ENCODE data around the gene NUP85. TPM values are rescaled to one million over a fixed set of nuclear protein-coding genes. Genes with fewer than 3 reads are reported as not detected.

NUP85 gene
- total and polyA plus RNA-seq, 2 experiments from 2014 or later, result 59.4 to 114 TPM

- no peaks in the 10 kb centered on the region for H3K4me1 ChIP-seq (ENCODE audit: insufficient read depth)
- peaks cover 26% of the 10 kb centered on the region for H3F3A ChIP-seq (replicated peaks; ENCODE audit: low read depth)
- H4K20me1 ChIP-seq (replicated peaks; ENCODE audit: insufficient read depth), result peaks cover 4% of the 10 kb centered on the region; the same call in 1 of the 2 replicates
- Mint-ChIP-seq H3K27me3 (ENCODE audit: insufficient read depth, low read depth, poor library complexity) (peaks cover 19% of the 10 kb centered on the region), H3K36me3 (ENCODE audit: low read depth) (peaks cover 73% of the 10 kb centered on the region), H3K4me1 (peaks cover 10% of the 10 kb centered on the region; the same call in 2 of the 3 replicates), H3K4me3 (no peak overlapping the region), H3K9me3 (no peaks in the 10 kb centered on the region), H3K27ac (no peak overlapping the region)
- DNase-seq (ENCODE audit: low spot score) (no peak), ATAC-seq (no peak)
- H3K36me3 ChIP-seq (ENCODE audit: insufficient read depth), result peaks cover 11% of the 10 kb centered on the region; the same call in 1 of the 2 replicates
- H3K4me3 ChIP-seq, result no peak overlapping the region
- H3K4me2 ChIP-seq, result no peak overlapping the region
- H3K79me2 ChIP-seq (replicated peaks; ENCODE audit: insufficient read depth), result peaks cover 2% of the 10 kb centered on the region; the same call in 1 of the 2 replicates
- H3K27me3 ChIP-seq (ENCODE audit: insufficient read depth), result no peaks in the 10 kb centered on the region
- no peaks in the 10 kb centered on the region for H3K9me2 ChIP-seq (ENCODE audit: insufficient read depth)
- H2AFZ ChIP-seq, result no peak overlapping the region
- TF ChIP-seq ETS1 (IDR thresholded peaks at IDR 0.05) (no peak), EZH2 (IDR thresholded peaks at IDR 0.05; ENCODE audit: low read depth, unreplicated experiment) (no peak), CTCF (conservative IDR thresholded peaks at IDR 0.05; ENCODE audit: low read depth in 2 of 2) (no peak), POLR2AphosphoS5 (IDR thresholded peaks at IDR 0.05; ENCODE audit: low read depth) (no peak), JUNB (IDR thresholded peaks at IDR 0.05; ENCODE audit: unreplicated experiment) (no peak), CREB1 (CRISPR knock-in tag; IDR thresholded peaks at IDR 0.05; ENCODE audit: low read depth) (no peak)
- no peak overlapping the region for H3K27ac ChIP-seq (ENCODE audit: low read depth)
These were observed 36.5 kb downstream of the NUP85 start for GRCh38 chr17:75241996-75242460.

GRCh38 chr17:75242461-75243042 is 37.1 kb downstream of the NUP85 start:
- H3K4me3 ChIP-seq, result no peak overlapping the region
- peaks cover 26% of the 10 kb centered on the region for H3F3A ChIP-seq (replicated peaks; ENCODE audit: low read depth)
- H3K4me3 Mint-ChIP-seq, result no peak overlapping the region
- peaks cover 11% of the 10 kb centered on the region; the same call in 1 of the 2 replicates for H3K36me3 ChIP-seq (ENCODE audit: insufficient read depth)
- peaks cover 10% of the 10 kb centered on the region; the same call in 2 of the 3 replicates for H3K4me1 Mint-ChIP-seq
- H3K27me3 Mint-ChIP-seq (ENCODE audit: insufficient read depth, low read depth, poor library complexity), result peaks cover 17% of the 10 kb centered on the region
- H3K27ac ChIP-seq (ENCODE audit: low read depth), result no peak overlapping the region
- no peaks in the 10 kb centered on the region for H3K9me3 Mint-ChIP-seq
- H3K79me2 ChIP-seq (replicated peaks; ENCODE audit: insufficient read depth), result peaks cover 6% of the 10 kb centered on the region; the same call in 1 of the 2 replicates
- no peaks in the 10 kb centered on the region for H3K27me3 ChIP-seq (ENCODE audit: insufficient read depth)
- H3K4me1 ChIP-seq (ENCODE audit: insufficient read depth), result no peaks in the 10 kb centered on the region
- H3K4me2 ChIP-seq, result no peak overlapping the region
- ATAC-seq, result no peak
- peaks cover 4% of the 10 kb centered on the region; the same call in 1 of the 2 replicates for H4K20me1 ChIP-seq (replicated peaks; ENCODE audit: insufficient read depth)
- peaks cover 68% of the 10 kb centered on the region for H3K36me3 Mint-ChIP-seq (ENCODE audit: low read depth)
- no peak overlapping the region for H3K27ac Mint-ChIP-seq
- no peak overlapping the region for H2AFZ ChIP-seq
- DNase-seq (ENCODE audit: low spot score), result no peak
- no peaks in the 10 kb centered on the region for H3K9me2 ChIP-seq (ENCODE audit: insufficient read depth)
- TF ChIP-seq ZNF462 (CRISPR knock-in tag; IDR thresholded peaks at IDR 0.05), result no peak
- no peak for TF ChIP-seq EZH2 (IDR thresholded peaks at IDR 0.05; ENCODE audit: low read depth, unreplicated experiment)
- TF ChIP-seq ETS1 (IDR thresholded peaks at IDR 0.05), result no peak
- TF ChIP-seq NANOG (IDR thresholded peaks at IDR 0.05; ENCODE audit: borderline replicate concordance), result no peak
- no peak for TF ChIP-seq EZH2phosphoT487 (IDR thresholded peaks at IDR 0.05; ENCODE audit: unreplicated experiment)
- TF ChIP-seq ZNF114 (CRISPR knock-in tag; IDR thresholded peaks at IDR 0.05), result no peak
- TF ChIP-seq JUNB (IDR thresholded peaks at IDR 0.05; ENCODE audit: unreplicated experiment), result no peak
- no peak for TF ChIP-seq POLR2AphosphoS5 (IDR thresholded peaks at IDR 0.05; ENCODE audit: low read depth)

All from GM23338 (cell line).